ENCODE measurements around the gene OTOS.

DNA sequence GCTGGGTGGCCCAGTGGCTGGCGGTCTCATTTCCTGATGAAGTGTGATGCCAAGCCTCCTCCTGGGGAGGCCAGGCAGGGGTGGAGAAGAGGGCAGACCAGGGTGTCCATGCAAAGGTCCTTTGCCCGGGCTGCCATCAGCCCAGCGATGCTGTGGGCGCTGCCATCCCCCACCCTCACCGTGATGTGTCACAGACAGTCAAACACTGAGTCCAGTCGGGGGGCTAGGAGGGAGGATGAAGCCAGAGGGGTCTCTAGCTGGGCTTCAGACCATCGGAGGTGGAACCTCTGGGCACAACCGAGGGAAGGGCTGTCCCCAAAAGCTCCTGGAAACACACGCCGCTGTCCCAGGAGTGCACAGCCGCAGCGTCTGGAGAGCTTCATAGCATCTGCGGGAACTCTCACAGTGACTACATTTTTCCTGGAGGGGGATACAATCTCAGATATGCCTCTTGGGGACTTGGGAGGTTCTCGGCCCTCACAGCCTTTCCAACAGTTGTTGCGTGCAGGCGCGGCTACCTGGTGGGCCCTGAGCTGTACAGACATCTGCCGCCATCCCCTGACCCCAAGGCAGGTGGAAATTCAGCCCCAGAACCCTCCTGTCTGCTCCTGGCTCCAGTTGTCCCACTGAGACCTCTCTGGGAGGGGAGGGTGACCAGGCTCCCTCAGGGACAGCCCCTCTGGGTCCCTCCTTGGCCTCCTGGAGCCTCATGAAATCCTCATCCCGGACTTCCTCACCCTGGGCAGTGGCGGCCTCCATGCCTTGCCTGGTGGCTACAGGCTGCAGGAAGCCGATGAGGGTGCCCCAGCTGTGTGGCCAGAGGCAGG lies 26.5 kb upstream of the OTOS start:
- no peak for TF ChIP-seq CTCF (IDR thresholded peaks at IDR 0.05)
- no peak for TF ChIP-seq ZFX (IDR thresholded peaks at IDR 0.05; ENCODE audit: borderline replicate concordance)

Measured in 22Rv1 (cell line).